Measurements from ENCODE around the gene ASIC2. TPM values are rescaled to one million over a fixed set of nuclear protein-coding genes. Genes with fewer than 3 reads are reported as not detected.

The ASIC2 gene
- total and polyA plus RNA-seq, 2 donors (not counting 1 experiment from before 2014, with no cell fraction given), result not detected

- H3K27ac ChIP-seq (ENCODE audit: low read length in 2 of 2), result no peak overlapping the region
- no peak overlapping the region for H3K4me2 ChIP-seq (replicated peaks; ENCODE audit: low read depth, low read length, poor library complexity, severe bottlenecking)
- no peaks in the 10 kb centered on the region for H3K9me3 Mint-ChIP-seq (ENCODE audit: insufficient read depth)
- H2AFZ ChIP-seq (ENCODE audit: insufficient read depth, low read depth, low read length, poor library complexity, severe bottlenecking), result no peak overlapping the region
- TF ChIP-seq CTCF (IDR thresholded peaks at IDR 0.05) (no peak), EZH2 (IDR thresholded peaks at IDR 0.05; ENCODE audit: borderline replicate concordance, insufficient read depth, low read depth, low read length, poor library complexity, severe bottlenecking) (no peak)
- H3K4me1 Mint-ChIP-seq, result no peaks in the 10 kb centered on the region
- no peaks in the 10 kb centered on the region for H3K79me2 ChIP-seq (ENCODE audit: control insufficient read depth, insufficient read depth, low read length)
- no peaks in the 10 kb centered on the region for H4K20me1 ChIP-seq (ENCODE audit: control insufficient read depth, insufficient read depth, low read length, poor library complexity, severe bottlenecking)
- peaks cover 0 to 5% (median 2%) of the 10 kb centered on the region in 4 experiments for H3K27me3 ChIP-seq (replicated peaks in 1 of 4; ENCODE audit: control extremely low read depth in 1 of 4, control insufficient read depth in 3 of 4, insufficient read depth in 4 of 4, low read length in 3 of 4)
- H3K4me3 Mint-ChIP-seq, result no peak overlapping the region
- no peak overlapping the region for H3K4me3 ChIP-seq (ENCODE audit: control extremely low read depth in 1 of 5, extremely low read depth in 1 of 5, insufficient read depth in 1 of 5, low read depth in 2 of 5, low read length in 4 of 5)
- no peaks in the 10 kb centered on the region for H3K36me3 ChIP-seq (replicated peaks in 1 of 2; ENCODE audit: control extremely low read depth in 1 of 2, control insufficient read depth in 1 of 2, extremely low read depth in 1 of 2, insufficient read depth in 2 of 2, low read length in 1 of 2)
- H3K27ac Mint-ChIP-seq, result no peak overlapping the region
- peaks cover 49% of the 10 kb centered on the region for H3K27me3 Mint-ChIP-seq
- no peaks in the 10 kb centered on the region for H3K4me1 ChIP-seq (ENCODE audit: control insufficient read depth in 2 of 2, insufficient read depth in 2 of 2, low read length in 2 of 2)
- ATAC-seq (ENCODE audit: low read depth) (no peak), DNase-seq (no peak)
- H3K9me3 ChIP-seq (ENCODE audit: control extremely low read depth in 1 of 3, control insufficient read depth in 2 of 3, insufficient read depth in 1 of 3, low read length in 2 of 3), result no peaks in the 10 kb centered on the region
- no CpG with 5 or more reads among the region's 1 CpG for WGBS (ENCODE audit: insufficient coverage)
- intact Hi-C loops (cut with micrococcal nuclease), result no loop called here
- POLR2A ChIA-PET, result no interaction called here
- H3K9ac ChIP-seq (ENCODE audit: low read length), result no peak overlapping the region
- CTCF ChIA-PET, result no interaction called here
Measured at GRCh38 chr17:33076979-33077378, 216.1 kb downstream of the ASIC2 start.

DNA sequence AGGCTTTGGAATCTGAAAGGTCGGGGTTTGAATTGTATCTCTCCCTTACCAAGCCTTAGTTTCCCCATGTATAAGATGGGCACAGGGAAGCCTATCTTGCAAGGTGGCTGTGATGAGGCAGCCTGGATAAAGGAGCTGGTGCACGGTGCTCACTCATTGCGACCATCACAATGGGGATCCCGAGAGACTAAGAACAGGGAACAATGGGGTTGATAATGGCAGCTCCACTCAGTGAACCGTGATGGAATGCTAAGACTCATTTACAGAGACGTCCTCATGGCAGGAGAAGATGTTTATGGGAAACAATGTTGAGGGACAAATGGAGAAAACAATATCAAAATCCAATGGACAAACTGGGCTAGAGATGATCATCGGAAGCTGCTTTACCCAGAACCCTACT lies 219.7 kb downstream of the ASIC2 start:
- no peak for DNase-seq
- Histone ChIP-seq H3K36me3 (replicated peaks in 1 of 2; ENCODE audit: control extremely low read depth in 1 of 2, control insufficient read depth in 1 of 2, extremely low read depth in 1 of 2, insufficient read depth in 2 of 2, low read length in 1 of 2) (no peaks in the 10 kb centered on the region), H3K27me3 (replicated peaks in 1 of 4; ENCODE audit: control extremely low read depth in 1 of 4, control insufficient read depth in 3 of 4, insufficient read depth in 4 of 4, low read length in 3 of 4) (peaks cover 0 to 5% (median 2%) of the 10 kb centered on the region in 4 experiments), H3K4me3 (ENCODE audit: control extremely low read depth in 1 of 5, extremely low read depth in 1 of 5, insufficient read depth in 1 of 5, low read depth in 2 of 5, low read length in 4 of 5) (no peak overlapping the region), H4K20me1 (ENCODE audit: control insufficient read depth, insufficient read depth, low read length, poor library complexity, severe bottlenecking) (no peaks in the 10 kb centered on the region), H3K79me2 (ENCODE audit: control insufficient read depth, insufficient read depth, low read length) (no peaks in the 10 kb centered on the region), H2AFZ (ENCODE audit: insufficient read depth, low read depth, low read length, poor library complexity, severe bottlenecking) (no peak overlapping the region), H3K9me3 (ENCODE audit: control extremely low read depth in 1 of 3, control insufficient read depth in 2 of 3, insufficient read depth in 1 of 3, low read length in 2 of 3) (peaks cover 0 to 2% (median 0%) of the 10 kb centered on the region in 3 donors), H3K9ac (ENCODE audit: low read length) (no peak overlapping the region), H3K4me1 (ENCODE audit: control insufficient read depth in 2 of 2, insufficient read depth in 2 of 2, low read length in 2 of 2) (no peaks in the 10 kb centered on the region), H3K27ac (ENCODE audit: low read length in 2 of 2) (no peak overlapping the region), H3K4me2 (replicated peaks; ENCODE audit: low read depth, low read length, poor library complexity, severe bottlenecking) (no peak overlapping the region)
- peaks cover 28% of the 10 kb centered on the region for H3K27me3 Mint-ChIP-seq
- intact Hi-C loops (cut with micrococcal nuclease), result no loop called here
- WGBS (ENCODE audit: insufficient coverage), result 78% methylated on average over 6 of the region's 7 CpGs
- no peaks in the 10 kb centered on the region for H3K4me1 Mint-ChIP-seq
- H3K27ac Mint-ChIP-seq, result no peak overlapping the region
- TF ChIP-seq CTCF (IDR thresholded peaks at IDR 0.05), result no peak
- TF ChIP-seq EZH2 (IDR thresholded peaks at IDR 0.05; ENCODE audit: borderline replicate concordance, insufficient read depth, low read depth, low read length, poor library complexity, severe bottlenecking), result no peak
- no peak for ATAC-seq (ENCODE audit: low read depth)
- POLR2A ChIA-PET, result no interaction called here
- H3K9me3 Mint-ChIP-seq (ENCODE audit: insufficient read depth), result no peaks in the 10 kb centered on the region
- CTCF ChIA-PET, result no interaction called here
- H3K4me3 Mint-ChIP-seq, result no peak overlapping the region
